ENCODE results near the gene ZYX. TPM values are rescaled to one million over a fixed set of nuclear protein-coding genes. Genes with fewer than 3 reads are reported as not detected.

The ZYX gene
- polyA plus RNA-seq, 1 donor from 2014 or later, result 10.0 TPM

DNA sequence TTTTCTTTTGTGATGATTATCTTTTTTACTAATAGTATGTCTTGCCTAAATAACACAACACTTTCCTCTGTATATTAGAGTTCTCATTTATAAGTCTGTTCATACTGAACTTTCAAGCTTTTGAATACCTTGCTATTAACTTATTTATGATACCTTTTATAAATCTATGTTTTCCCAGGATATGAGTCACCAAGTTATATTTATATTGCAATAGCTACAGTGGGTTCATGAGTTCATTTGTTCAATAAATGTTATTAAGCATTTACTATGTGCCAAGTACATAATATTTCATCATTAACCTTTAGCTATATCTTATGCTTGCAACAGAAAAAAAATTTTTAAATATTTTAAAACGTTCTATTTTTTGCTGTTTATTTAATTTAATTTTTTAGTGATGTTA lies 46.9 kb upstream of the ZYX start:
- no peak overlapping the region for H3K9ac ChIP-seq (ENCODE audit: low read length)
- H3K4me3 ChIP-seq (ENCODE audit: low read length), result no peak overlapping the region
- no peaks in the 10 kb centered on the region for H3K9me2 ChIP-seq (ENCODE audit: insufficient read depth, low read length)
- no peaks in the 10 kb centered on the region for H3K27me3 ChIP-seq (ENCODE audit: insufficient read depth, low read depth, low read length)
- no peak overlapping the region for H2AFZ ChIP-seq (ENCODE audit: low read depth, low read length)
- TF ChIP-seq RAD21 (conservative IDR thresholded peaks at IDR 0.05), result no peak
- no peak for TF ChIP-seq EP300 (conservative IDR thresholded peaks at IDR 0.05; ENCODE audit: poor library complexity, severe bottlenecking)
- no peaks in the 10 kb centered on the region for H3F3A ChIP-seq (ENCODE audit: insufficient read depth, low read length, poor library complexity, severe bottlenecking)
- no peaks in the 10 kb centered on the region for H3K79me2 ChIP-seq (replicated peaks; ENCODE audit: insufficient read depth, low read length)
- H3K27ac ChIP-seq (ENCODE audit: low read length), result no peak overlapping the region
- no peaks in the 10 kb centered on the region for H4K20me1 ChIP-seq (ENCODE audit: insufficient read depth)
- no peaks in the 10 kb centered on the region for H3K36me3 ChIP-seq (ENCODE audit: insufficient read depth, low read length)
- H3K9me3 ChIP-seq (ENCODE audit: low read length), result no peaks in the 10 kb centered on the region
- no peak overlapping the region for H3K4me2 ChIP-seq (ENCODE audit: low read length)

DNA sequence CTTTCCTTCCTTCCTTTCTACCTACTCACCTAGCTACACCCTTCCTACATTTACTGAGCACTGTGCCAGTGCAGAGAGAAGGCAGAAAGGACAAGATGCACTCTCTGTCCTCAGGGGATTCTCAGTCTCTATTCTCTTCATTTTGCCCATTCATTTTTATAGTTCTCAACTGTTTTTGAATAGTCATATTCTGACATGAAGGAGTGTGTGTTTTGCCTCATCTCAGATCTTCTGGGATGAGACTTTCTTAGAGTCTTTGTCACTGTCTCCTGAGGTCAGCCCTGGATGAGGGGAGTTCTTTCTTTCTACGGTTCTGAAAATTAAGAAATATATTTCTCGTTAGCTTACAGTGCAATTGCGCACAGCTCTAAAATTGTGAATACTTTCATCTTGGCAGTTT lies 43.9 kb upstream of the ZYX start:
- no peak overlapping the region for H3K4me3 ChIP-seq (ENCODE audit: low read length)
- no peaks in the 10 kb centered on the region for H3K9me2 ChIP-seq (ENCODE audit: insufficient read depth, low read length)
- H3K27ac ChIP-seq (ENCODE audit: low read length), result no peak overlapping the region
- no peaks in the 10 kb centered on the region for H3K36me3 ChIP-seq (ENCODE audit: insufficient read depth, low read length)
- H3K9ac ChIP-seq (ENCODE audit: low read length), result no peak overlapping the region
- H3K4me2 ChIP-seq (ENCODE audit: low read length), result no peak overlapping the region
- no peaks in the 10 kb centered on the region for H3K79me2 ChIP-seq (replicated peaks; ENCODE audit: insufficient read depth, low read length)
- no peaks in the 10 kb centered on the region for H3K9me3 ChIP-seq (ENCODE audit: low read length)
- no peaks in the 10 kb centered on the region for H3K27me3 ChIP-seq (ENCODE audit: insufficient read depth, low read depth, low read length)
- no peaks in the 10 kb centered on the region for H3F3A ChIP-seq (ENCODE audit: insufficient read depth, low read length, poor library complexity, severe bottlenecking)
- no peak overlapping the region for H2AFZ ChIP-seq (ENCODE audit: low read depth, low read length)
- TF ChIP-seq EZH2 (IDR thresholded peaks at IDR 0.05; ENCODE audit: borderline replicate concordance, insufficient read depth, low read length, poor library complexity, severe bottlenecking), result no peak
- TF ChIP-seq, protein P1, sequence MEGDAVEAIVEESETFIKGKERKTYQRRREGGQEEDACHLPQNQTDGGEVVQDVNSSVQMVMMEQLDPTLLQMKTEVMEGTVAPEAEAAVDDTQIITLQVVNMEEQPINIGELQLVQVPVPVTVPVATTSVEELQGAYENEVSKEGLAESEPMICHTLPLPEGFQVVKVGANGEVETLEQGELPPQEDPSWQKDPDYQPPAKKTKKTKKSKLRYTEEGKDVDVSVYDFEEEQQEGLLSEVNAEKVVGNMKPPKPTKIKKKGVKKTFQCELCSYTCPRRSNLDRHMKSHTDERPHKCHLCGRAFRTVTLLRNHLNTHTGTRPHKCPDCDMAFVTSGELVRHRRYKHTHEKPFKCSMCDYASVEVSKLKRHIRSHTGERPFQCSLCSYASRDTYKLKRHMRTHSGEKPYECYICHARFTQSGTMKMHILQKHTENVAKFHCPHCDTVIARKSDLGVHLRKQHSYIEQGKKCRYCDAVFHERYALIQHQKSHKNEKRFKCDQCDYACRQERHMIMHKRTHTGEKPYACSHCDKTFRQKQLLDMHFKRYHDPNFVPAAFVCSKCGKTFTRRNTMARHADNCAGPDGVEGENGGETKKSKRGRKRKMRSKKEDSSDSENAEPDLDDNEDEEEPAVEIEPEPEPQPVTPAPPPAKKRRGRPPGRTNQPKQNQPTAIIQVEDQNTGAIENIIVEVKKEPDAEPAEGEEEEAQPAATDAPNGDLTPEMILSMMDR (IDR thresholded peaks at IDR 0.05; ENCODE audit: poor library complexity, severe bottlenecking), result no peak
- TF ChIP-seq EP300 (conservative IDR thresholded peaks at IDR 0.05; ENCODE audit: poor library complexity, severe bottlenecking), result no peak
- TF ChIP-seq, protein P2, sequence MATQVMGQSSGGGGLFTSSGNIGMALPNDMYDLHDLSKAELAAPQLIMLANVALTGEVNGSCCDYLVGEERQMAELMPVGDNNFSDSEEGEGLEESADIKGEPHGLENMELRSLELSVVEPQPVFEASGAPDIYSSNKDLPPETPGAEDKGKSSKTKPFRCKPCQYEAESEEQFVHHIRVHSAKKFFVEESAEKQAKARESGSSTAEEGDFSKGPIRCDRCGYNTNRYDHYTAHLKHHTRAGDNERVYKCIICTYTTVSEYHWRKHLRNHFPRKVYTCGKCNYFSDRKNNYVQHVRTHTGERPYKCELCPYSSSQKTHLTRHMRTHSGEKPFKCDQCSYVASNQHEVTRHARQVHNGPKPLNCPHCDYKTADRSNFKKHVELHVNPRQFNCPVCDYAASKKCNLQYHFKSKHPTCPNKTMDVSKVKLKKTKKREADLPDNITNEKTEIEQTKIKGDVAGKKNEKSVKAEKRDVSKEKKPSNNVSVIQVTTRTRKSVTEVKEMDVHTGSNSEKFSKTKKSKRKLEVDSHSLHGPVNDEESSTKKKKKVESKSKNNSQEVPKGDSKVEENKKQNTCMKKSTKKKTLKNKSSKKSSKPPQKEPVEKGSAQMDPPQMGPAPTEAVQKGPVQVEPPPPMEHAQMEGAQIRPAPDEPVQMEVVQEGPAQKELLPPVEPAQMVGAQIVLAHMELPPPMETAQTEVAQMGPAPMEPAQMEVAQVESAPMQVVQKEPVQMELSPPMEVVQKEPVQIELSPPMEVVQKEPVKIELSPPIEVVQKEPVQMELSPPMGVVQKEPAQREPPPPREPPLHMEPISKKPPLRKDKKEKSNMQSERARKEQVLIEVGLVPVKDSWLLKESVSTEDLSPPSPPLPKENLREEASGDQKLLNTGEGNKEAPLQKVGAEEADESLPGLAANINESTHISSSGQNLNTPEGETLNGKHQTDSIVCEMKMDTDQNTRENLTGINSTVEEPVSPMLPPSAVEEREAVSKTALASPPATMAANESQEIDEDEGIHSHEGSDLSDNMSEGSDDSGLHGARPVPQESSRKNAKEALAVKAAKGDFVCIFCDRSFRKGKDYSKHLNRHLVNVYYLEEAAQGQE (IDR thresholded peaks at IDR 0.05; ENCODE audit: borderline replicate concordance), result no peak
- TF ChIP-seq POLR2AphosphoS5 (IDR thresholded peaks at IDR 0.05), result no peak
- TF ChIP-seq TAF1 (IDR thresholded peaks at IDR 0.05; ENCODE audit: low read depth), result no peak
- no peak for TF ChIP-seq MXI1 (conservative IDR thresholded peaks at IDR 0.05; ENCODE audit: poor library complexity, severe bottlenecking)
- TF ChIP-seq RAD21 (conservative IDR thresholded peaks at IDR 0.05), result no peak
- TF ChIP-seq SMC3 (conservative IDR thresholded peaks at IDR 0.05; ENCODE audit: poor library complexity), result no peak
- H4K20me1 ChIP-seq (ENCODE audit: insufficient read depth), result no peaks in the 10 kb centered on the region

DNA sequence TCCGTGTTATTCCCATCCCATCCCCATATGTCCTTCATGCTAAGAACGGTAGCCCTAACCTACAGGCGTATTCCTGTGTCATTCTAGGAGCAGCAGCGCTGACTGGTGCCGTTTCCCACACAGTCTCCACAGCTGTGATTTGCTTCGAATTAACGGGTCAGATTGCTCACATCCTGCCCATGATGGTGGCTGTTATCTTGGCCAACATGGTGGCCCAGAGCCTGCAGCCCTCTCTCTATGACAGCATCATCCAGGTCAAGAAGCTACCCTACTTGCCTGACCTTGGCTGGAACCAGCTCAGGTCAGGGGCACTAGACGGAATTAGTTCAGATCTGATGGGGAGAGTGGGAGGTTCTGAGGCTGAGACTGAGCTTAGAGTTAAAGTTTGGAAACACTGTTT lies 39.3 kb upstream of the ZYX start:
- Histone ChIP-seq H3K9me2 (ENCODE audit: insufficient read depth, low read length) (no peaks in the 10 kb centered on the region), H3F3A (ENCODE audit: insufficient read depth, low read length, poor library complexity, severe bottlenecking) (no peaks in the 10 kb centered on the region), H3K9ac (ENCODE audit: low read length) (no peak overlapping the region), H3K4me2 (ENCODE audit: low read length) (no peak overlapping the region), H3K79me2 (replicated peaks; ENCODE audit: insufficient read depth, low read length) (no peaks in the 10 kb centered on the region), H3K27me3 (ENCODE audit: insufficient read depth, low read depth, low read length) (peaks cover 6% of the 10 kb centered on the region), H3K4me3 (ENCODE audit: low read length) (no peak overlapping the region), H3K27ac (ENCODE audit: low read length) (no peak overlapping the region), H2AFZ (ENCODE audit: low read depth, low read length) (no peak overlapping the region), H3K36me3 (ENCODE audit: insufficient read depth, low read length) (no peaks in the 10 kb centered on the region), H3K9me3 (ENCODE audit: low read length) (no peaks in the 10 kb centered on the region), H4K20me1 (ENCODE audit: insufficient read depth) (no peaks in the 10 kb centered on the region)
- TF ChIP-seq EP300 (conservative IDR thresholded peaks at IDR 0.05; ENCODE audit: poor library complexity, severe bottlenecking) (no peak), POLR2AphosphoS5 (IDR thresholded peaks at IDR 0.05) (no peak), MXI1 (conservative IDR thresholded peaks at IDR 0.05; ENCODE audit: poor library complexity, severe bottlenecking) (no peak), EZH2 (IDR thresholded peaks at IDR 0.05; ENCODE audit: borderline replicate concordance, insufficient read depth, low read length, poor library complexity, severe bottlenecking) (no peak)
